Trophoblast cell (in vitro differentiated cells and primary cell): ENCODE measurements around the gene FAM193A.

Experiments used
- DNase-seq, 2 donors: peaks; one replicate each; pipeline ENCODE4 v3.0.0-alpha.2; 2016
- H2AFZ ChIP-seq: 2 replicates; pipeline ENCODE4 v1.6.1; 2013; ENCODE audit warnings: low read length, moderate library complexity, mild to moderate bottlenecking; ENCODE audit not compliant: insufficient read depth, poor library complexity
- H2AK5ac ChIP-seq: 2 replicates; pipeline ENCODE4 v1.6.1; 2013; ENCODE audit warnings: mild to moderate bottlenecking, low read length
- H2BK120ac ChIP-seq: 2 replicates; pipeline ENCODE4 v1.6.1; 2013; ENCODE audit warnings: low read length, mild to moderate bottlenecking, moderate library complexity; ENCODE audit not compliant: insufficient read depth, poor library complexity
- H2BK12ac ChIP-seq: 2 replicates; pipeline ENCODE4 v1.6.1; 2013; ENCODE audit warnings: mild to moderate bottlenecking, low read length, moderate library complexity
- H2BK5ac ChIP-seq: 2 replicates; pipeline ENCODE4 v1.6.1; 2013; ENCODE audit warnings: low read length, low read depth, moderate library complexity, mild to moderate bottlenecking; ENCODE audit not compliant: poor library complexity
- H3K14ac ChIP-seq: 2 replicates; pipeline ENCODE4 v1.6.1; 2013; ENCODE audit warnings: mild to moderate bottlenecking, low read length
- H3K18ac ChIP-seq: 2 replicates; pipeline ENCODE4 v1.6.1; 2013; ENCODE audit warnings: mild to moderate bottlenecking, low read length
- H3K23ac ChIP-seq: 2 replicates; pipeline ENCODE4 v1.6.1; 2013; ENCODE audit warnings: low read length
- H3K27ac ChIP-seq: 2 replicates; pipeline ENCODE4 v1.5.1; 2013; ENCODE audit warnings: low read depth, mild to moderate bottlenecking, inconsistent platforms, low read length, moderate library complexity
- H3K27me3 ChIP-seq: 2 replicates; pipeline ENCODE4 v1.6.1; 2013; ENCODE audit warnings: inconsistent platforms, mild to moderate bottlenecking, low read length, moderate library complexity; ENCODE audit not compliant: insufficient read depth
- H3K36me3 ChIP-seq, 2 experiments: 1 replicate in 1 of 2; 2 replicates in 1 of 2; pipeline ENCODE4 v1.6.1; 2013; ENCODE audit warnings: low read length in 2 of 2, mild to moderate bottlenecking in 2 of 2, moderate library complexity in 1 of 2; ENCODE audit not compliant: insufficient read depth in 2 of 2, control insufficient read depth in 1 of 2
- H3K4ac ChIP-seq: 2 replicates; pipeline ENCODE4 v1.6.1; 2013; ENCODE audit warnings: low read depth, mild to moderate bottlenecking, low read length, moderate library complexity
- H3K4me1 ChIP-seq, 2 experiments: 1 replicate in 1 of 2; 2 replicates in 1 of 2; pipeline ENCODE4 v1.6.1; 2013; ENCODE audit warnings: low read length in 2 of 2, mild to moderate bottlenecking in 2 of 2, moderate library complexity in 1 of 2; ENCODE audit not compliant: insufficient read depth in 2 of 2, control insufficient read depth in 1 of 2
- H3K4me2 ChIP-seq: 2 replicates; pipeline ENCODE4 v1.6.1; 2013; ENCODE audit warnings: inconsistent platforms, mild to moderate bottlenecking, low read length, moderate library complexity
- H3K4me3 ChIP-seq: 2 replicates; pipeline ENCODE4 v1.5.1; 2013; ENCODE audit warnings: mild to moderate bottlenecking, low read depth, low read length, inconsistent platforms
- H3K79me1 ChIP-seq: one replicate; pipeline ENCODE4 v1.6.1; 2013; ENCODE audit warnings: low read length
- H3K79me2 ChIP-seq: 2 replicates; pipeline ENCODE4 v1.6.1; 2013; ENCODE audit warnings: low read length, mild to moderate bottlenecking; ENCODE audit not compliant: control insufficient read depth, insufficient read depth, poor library complexity
- H3K9ac ChIP-seq: 2 replicates; pipeline ENCODE4 v1.6.1; 2013; ENCODE audit warnings: mild to moderate bottlenecking, low read length
- H3K9me3 ChIP-seq: 2 replicates; pipeline ENCODE4 v1.6.1; 2013; ENCODE audit warnings: low read depth, mild to moderate bottlenecking, control low read depth, inconsistent platforms, low read length; ENCODE audit not compliant: insufficient read depth
- H4K12ac ChIP-seq: 2 replicates; pipeline ENCODE4 v1.6.1; 2013; ENCODE audit warnings: low read depth, mild to moderate bottlenecking, low read length, moderate library complexity
- H4K8ac ChIP-seq: 2 replicates; pipeline ENCODE4 v1.6.1; 2013; ENCODE audit warnings: low read depth, mild to moderate bottlenecking, low read length, moderate library complexity
- H4K91ac ChIP-seq: one replicate; pipeline ENCODE4 v1.6.1; 2013; ENCODE audit warnings: low read depth, mild to moderate bottlenecking, low read length, moderate library complexity
- WGBS: extraction: QIAGEN DNeasy Blood & Tissue Kit; methylation state at CpG from one replicate; pipeline ENCODE4 v1.1.7; 2013; ENCODE audit warnings: missing lambda C conversion rate; ENCODE audit not compliant: insufficient read length, insufficient coverage; ENCODE audit errors: extremely low coverage; 5-methylcytosine and 5-hydroxymethylcytosine counted together

The FAM193A gene

GRCh38 chr4:2583092-2583491 lies 46.6 kb downstream of the FAM193A start:
- Histone ChIP-seq H2BK12ac (no peak overlapping the region), H3K18ac (no peak overlapping the region), H3K36me3 (peaks cover 0 to 4% of the 10 kb centered on the region in 2 experiments), H3K4ac (no peak overlapping the region), H3K27me3 (no peaks in the 10 kb centered on the region), H2AFZ (no peak overlapping the region), H3K14ac (no peak overlapping the region), H3K4me3 (no peak overlapping the region), H2BK120ac (no peak overlapping the region), H4K8ac (no peak overlapping the region), H3K27ac (no peak overlapping the region), H3K23ac (no peak overlapping the region), H3K4me2 (no peak overlapping the region), H4K12ac (no peak overlapping the region), H3K79me1 (no peaks in the 10 kb centered on the region), H2BK5ac (no peak overlapping the region), H4K91ac (no peak overlapping the region), H3K4me1 (peaks cover 4% of the 10 kb centered on the region in 2 experiments), H2AK5ac (no peak overlapping the region), H3K9ac (no peak overlapping the region), H3K79me2 (peaks cover 7% of the 10 kb centered on the region), H3K9me3 (no peaks in the 10 kb centered on the region)
- whole genome bisulfite sequencing: no CpG with 5 or more reads among the region's 4 CpGs
- DNase-seq: no peak

DNA sequence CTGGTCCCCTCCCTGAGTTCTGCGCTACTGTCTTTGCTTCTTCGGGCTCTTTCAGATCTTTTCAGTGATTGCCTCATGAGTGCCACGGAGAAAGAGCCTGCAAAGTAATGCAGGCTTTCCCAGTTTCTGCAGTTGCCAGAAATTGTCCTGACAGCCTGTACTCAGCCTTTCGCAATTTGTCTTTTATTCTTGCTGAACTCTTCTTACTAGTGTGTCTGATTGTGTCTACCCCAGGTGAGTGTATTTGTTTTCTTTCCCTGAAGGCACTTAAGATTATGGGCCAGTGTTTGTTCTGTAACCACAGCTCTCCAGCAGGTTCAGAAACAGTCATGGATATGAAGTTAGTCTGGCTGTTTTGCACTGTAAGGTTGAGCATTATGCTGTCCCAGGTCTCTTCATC lies 47.1 kb downstream of the FAM193A start:
- H3K4me2 ChIP-seq: no peak overlapping the region
- no peak overlapping the region for H3K27ac ChIP-seq
- peak in 1 of 2 donors; percentile 43 for DNase-seq
- no peak overlapping the region for H3K9ac ChIP-seq
- no peak overlapping the region for H4K8ac ChIP-seq
- H3K4me1 ChIP-seq: peaks cover 4% of the 10 kb centered on the region in 2 experiments
- no peak overlapping the region for H3K14ac ChIP-seq
- no peak overlapping the region for H3K4ac ChIP-seq
- H4K91ac ChIP-seq: no peak overlapping the region
- H2BK12ac ChIP-seq: no peak overlapping the region
- peaks cover 8% of the 10 kb centered on the region for H3K79me2 ChIP-seq
- no peaks in the 10 kb centered on the region for H3K79me1 ChIP-seq
- no peak overlapping the region for H3K18ac ChIP-seq
- H2AK5ac ChIP-seq: no peak overlapping the region
- no peaks in the 10 kb centered on the region for H3K27me3 ChIP-seq
- no peak overlapping the region for H4K12ac ChIP-seq
- H3K23ac ChIP-seq: no peak overlapping the region
- peaks cover 0 to 4% of the 10 kb centered on the region in 2 experiments for H3K36me3 ChIP-seq
- H3K4me3 ChIP-seq: no peak overlapping the region
- no peak overlapping the region for H2AFZ ChIP-seq
- H2BK120ac ChIP-seq: no peak overlapping the region
- H3K9me3 ChIP-seq: no peaks in the 10 kb centered on the region
- no peak overlapping the region for H2BK5ac ChIP-seq
- no CpG with 5 or more reads among the region's 4 CpGs for WGBS

DNA sequence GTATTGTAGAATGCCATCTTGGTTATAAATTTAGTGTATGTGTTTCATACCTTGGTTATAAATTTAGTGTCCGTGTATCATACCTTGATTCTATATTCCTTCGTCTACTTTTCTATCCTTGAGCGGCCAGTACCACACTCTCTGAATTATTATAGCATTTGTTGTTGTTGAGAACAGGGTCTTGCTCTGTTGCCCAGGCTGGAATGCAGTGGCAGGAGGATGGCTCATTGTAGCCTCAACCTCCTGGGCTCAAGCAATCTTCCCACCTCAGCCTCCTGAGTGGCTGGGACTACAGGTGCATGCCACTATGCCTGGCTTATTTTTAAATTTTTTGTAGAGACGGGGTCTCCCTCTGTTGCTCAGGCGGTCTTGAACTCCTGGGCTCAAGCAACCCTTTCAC lies 50.1 kb downstream of the FAM193A start:
- Histone ChIP-seq H3K4me3 (no peak overlapping the region), H4K91ac (no peak overlapping the region), H3K4me1 (peaks cover 4% of the 10 kb centered on the region in 2 experiments), H2AK5ac (no peak overlapping the region), H2BK5ac (no peak overlapping the region), H3K79me1 (no peaks in the 10 kb centered on the region), H3K14ac (no peak overlapping the region), H3K9ac (no peak overlapping the region), H3K27ac (no peak overlapping the region), H3K36me3 (peaks cover 0 to 4% of the 10 kb centered on the region in 2 experiments), H2BK12ac (no peak overlapping the region), H2BK120ac (no peak overlapping the region), H3K27me3 (no peaks in the 10 kb centered on the region), H2AFZ (no peak overlapping the region), H3K23ac (no peak overlapping the region), H3K18ac (no peak overlapping the region), H4K8ac (no peak overlapping the region), H4K12ac (no peak overlapping the region), H3K4ac (peak overlapping the region; percentile 84), H3K9me3 (no peaks in the 10 kb centered on the region), H3K4me2 (no peak overlapping the region), H3K79me2 (peaks cover 8% of the 10 kb centered on the region)
- WGBS: no CpG with 5 or more reads among the region's 5 CpGs
- no peak for DNase-seq

DNA sequence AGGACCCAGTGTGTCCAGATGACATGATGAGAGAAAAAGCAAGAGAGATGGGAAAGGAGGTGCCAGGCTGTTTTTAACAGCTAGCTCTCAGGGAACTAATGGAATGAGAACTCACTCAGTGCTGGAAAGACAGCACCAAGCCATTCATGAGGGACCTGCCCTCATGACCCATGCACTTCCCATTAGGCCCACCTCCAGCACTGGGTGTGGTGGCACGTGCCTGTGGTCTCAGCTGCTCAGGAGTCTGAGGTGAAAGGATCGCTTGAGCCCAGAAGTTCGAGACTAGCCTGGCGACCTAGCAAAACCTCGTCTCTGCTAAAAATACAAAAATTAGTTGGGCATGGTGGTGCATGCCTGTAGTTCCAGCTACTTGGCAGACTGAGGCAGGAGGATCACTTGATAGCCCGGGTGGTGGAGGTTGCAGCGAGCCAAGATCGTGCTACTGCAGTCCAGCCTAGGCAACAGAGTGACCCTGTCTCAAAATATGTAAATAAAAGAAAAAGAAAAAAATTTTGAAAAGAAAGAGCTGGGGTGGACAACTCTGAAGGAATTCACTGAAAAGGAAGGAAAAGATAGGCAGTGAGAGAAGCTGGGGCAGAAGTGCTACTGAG lies 50.9 kb downstream of the FAM193A start:
- Histone ChIP-seq H3K4ac (peak overlapping the region; percentile 72), H2BK5ac (no peak overlapping the region), H3K9ac (no peak overlapping the region), H2AFZ (peak overlapping the region; percentile 59), H3K9me3 (no peaks in the 10 kb centered on the region), H3K27ac (no peak overlapping the region), H3K36me3 (peaks cover 0 to 4% of the 10 kb centered on the region in 2 experiments), H3K4me1 (peaks cover 4% of the 10 kb centered on the region in 2 experiments), H4K12ac (no peak overlapping the region), H3K14ac (no peak overlapping the region), H4K91ac (no peak overlapping the region), H4K8ac (no peak overlapping the region), H3K79me1 (no peaks in the 10 kb centered on the region), H3K27me3 (no peaks in the 10 kb centered on the region), H2BK12ac (no peak overlapping the region), H3K4me2 (no peak overlapping the region), H3K79me2 (peaks cover 8% of the 10 kb centered on the region), H3K4me3 (no peak overlapping the region), H3K23ac (no peak overlapping the region), H2AK5ac (no peak overlapping the region), H2BK120ac (no peak overlapping the region), H3K18ac (no peak overlapping the region)
- no peak for DNase-seq
- WGBS: no CpG with 5 or more reads among the region's 8 CpGs
